SK-N-SH (cell line): Measurements from ENCODE around the gene NOB1. TPM values are rescaled to one million over a fixed set of nuclear protein-coding genes. Genes with fewer than 3 reads are reported as not detected.

Experiments
- CTCF ChIA-PET: fragments of 300-600, 350-600 bp; formaldehyde crosslinking; extraction: SDS; loops from one replicate; lab custom pipeline; 2021; lab: Yijun Ruan, JAX
- POLR2A ChIA-PET: fragments of 350-600 bp; sonication (Branson Sonifier 250); formaldehyde crosslinking; extraction: SDS; loops from one replicate; lab custom pipeline; 2020; ENCODE audit warnings: antibody characterized with exemption, inconsistent platforms; lab: Yijun Ruan, JAX
- DNase-seq: peaks from one replicate; pipeline ENCODE4 v3.0.0; 2012
- H2AFZ ChIP-seq: fragments of 200-600 bp; sonication (generic); 2 replicates; pipeline ENCODE4 v1.8.1; 2016; ENCODE audit warnings: antibody characterized with exemption, mild to moderate bottlenecking, low read depth
- H3F3A ChIP-seq: fragments of 200-600 bp; sonication (generic); replicated peaks from 2 replicates; pipeline ENCODE3; 2016; ENCODE audit warnings: antibody characterized with exemption, mild to moderate bottlenecking; ENCODE audit not compliant: insufficient read depth
- H3K27ac ChIP-seq, 2 experiments: fragments of 200-500 bp in 1 of 2; fragments of 200-600 bp in 1 of 2; sonication (Bioruptor generic) in 1 of 2; sonication (generic), shearing (Covaris generic) in 1 of 2; 2 replicates each; pipeline versions ENCODE4 v1.5.1 to v1.6.1; 2014 to 2016; ENCODE audit warnings: low read depth in 2 of 2, inconsistent platforms in 1 of 2, low read length in 1 of 2, mild to moderate bottlenecking in 1 of 2, mixed read lengths in 1 of 2
- H3K27me3 ChIP-seq: fragments of 200-600 bp; sonication (generic), shearing (Covaris generic); 2 replicates; pipeline ENCODE4 v1.6.1; 2016; ENCODE audit warnings: mixed run types; ENCODE audit not compliant: insufficient read depth
- H3K36me3 ChIP-seq, 2 experiments: fragments of 200-500 bp in 1 of 2; fragments of 200-600 bp in 1 of 2; sonication (Bioruptor generic) in 1 of 2; sonication (generic) in 1 of 2; replicated peaks in 1 of 2; 2 replicates each; pipeline versions ENCODE3 to v1.5.1; 2014 to 2016; ENCODE audit warnings: low read length in 1 of 2, mild to moderate bottlenecking in 1 of 2; ENCODE audit not compliant: insufficient read depth in 2 of 2, control insufficient read depth in 1 of 2
- H3K4me1 ChIP-seq, 2 experiments: fragments of 200-500 bp in 1 of 2; fragments of 200-600 bp in 1 of 2; sonication (Bioruptor generic) in 1 of 2; sonication (generic), shearing (Covaris generic) in 1 of 2; 2 replicates each; pipeline versions ENCODE4 v1.5.1 to v1.6.1; 2014 to 2016; ENCODE audit warnings: low read depth in 1 of 2, low read length in 1 of 2, mixed run types in 1 of 2; ENCODE audit not compliant: insufficient read depth in 2 of 2, control insufficient read depth in 1 of 2
- H3K4me2 ChIP-seq: fragments of 200-600 bp; sonication (generic), shearing (Covaris generic); 2 replicates; pipeline ENCODE4 v1.6.1; 2017; ENCODE audit warnings: mixed run types
- H3K4me3 ChIP-seq, 2 experiments: fragments of 200-500 bp in 1 of 2; fragments of 200-600 bp in 1 of 2; sonication (Bioruptor generic) in 1 of 2; sonication (generic), shearing (Covaris generic) in 1 of 2; 2 replicates each; pipeline versions ENCODE4 v1.5.1 to v1.8.1; 2014 to 2016; ENCODE audit warnings: low read depth in 2 of 2, inconsistent platforms in 1 of 2, low read length in 1 of 2, mild to moderate bottlenecking in 1 of 2, mixed read lengths in 1 of 2, moderate library complexity in 1 of 2
- H3K79me2 ChIP-seq: fragments of 200-600 bp; sonication (generic); 2 replicates; pipeline ENCODE4 v1.8.1; 2017; ENCODE audit warnings: mild to moderate bottlenecking; ENCODE audit not compliant: insufficient read depth
- H3K9ac ChIP-seq: fragments of 200-600 bp; sonication (generic); 2 replicates; pipeline ENCODE4 v1.6.1; 2017; ENCODE audit warnings: mixed run types
- H3K9me2 ChIP-seq: fragments of 200-600 bp; sonication (generic); 2 replicates; pipeline ENCODE4 v1.6.1; 2017; ENCODE audit warnings: mixed run types
- H3K9me3 ChIP-seq: fragments of 200-600 bp; sonication (generic); 2 replicates; pipeline ENCODE4 v1.6.1; 2017; ENCODE audit warnings: mixed run types, mild to moderate bottlenecking, moderate library complexity
- H4K20me1 ChIP-seq: fragments of 200-600 bp; sonication (generic); 2 replicates; pipeline ENCODE4 v1.6.1; 2017; ENCODE audit warnings: mild to moderate bottlenecking, mixed run types; ENCODE audit not compliant: insufficient read depth
- CHD2 ChIP-seq: fragments of 150-350 bp; IDR thresholded peaks from 2 replicates; pipeline ENCODE4 v1.6.1; 2018; ENCODE audit warnings: low read length; ENCODE audit not compliant: partially characterized antibody
- EP300 ChIP-seq, 2 experiments: IDR thresholded peaks; 2 replicates each; pipeline versions ENCODE4 v1.4.0 to v1.6.1; 2012; ENCODE audit warnings: borderline replicate concordance in 1 of 2, low read depth in 1 of 2, low read length in 1 of 2
- FOSL2 ChIP-seq: IDR thresholded peaks from 2 replicates; pipeline ENCODE4 v1.4.0; 2012; ENCODE audit warnings: low read depth, mild to moderate bottlenecking, moderate library complexity, borderline replicate concordance
- FOXJ3 ChIP-seq: sonication (generic); formaldehyde crosslinking; IDR thresholded peaks from 2 replicates; pipeline ENCODE4 v1.5.1; 2020; ENCODE audit warnings: mild to moderate bottlenecking, missing genetic modification reagents
- FOXM1 ChIP-seq: IDR thresholded peaks from 2 replicates; pipeline ENCODE4 v1.4.0; 2012; ENCODE audit warnings: low read depth, mild to moderate bottlenecking
- GABPA ChIP-seq: IDR thresholded peaks from 2 replicates; pipeline ENCODE4 v1.4.0; 2012; ENCODE audit warnings: low read depth, mild to moderate bottlenecking
- JUND ChIP-seq: IDR thresholded peaks from 2 replicates; pipeline ENCODE4 v1.4.0; 2012
- MXI1 ChIP-seq: IDR thresholded peaks from 2 replicates; pipeline ENCODE4 v1.6.1; 2012; ENCODE audit warnings: mild to moderate bottlenecking, low read depth, low read length, improper control_type of control experiment
- NRF1 ChIP-seq: IDR thresholded peaks from 2 replicates; pipeline ENCODE4 v1.6.1; 2012; ENCODE audit warnings: low read depth, mild to moderate bottlenecking, low read length
- SIN3A ChIP-seq: IDR thresholded peaks from 2 replicates; pipeline ENCODE4 v1.6.1; 2012; ENCODE audit warnings: low read depth, mild to moderate bottlenecking, low read length, moderate library complexity, borderline replicate concordance
- SMC3 ChIP-seq: IDR thresholded peaks from 2 replicates; pipeline ENCODE4 v1.6.1; 2012; ENCODE audit warnings: low read depth, low read length, improper control_type of control experiment
- TCF12 ChIP-seq: IDR thresholded peaks from 2 replicates; pipeline ENCODE4 v1.4.0; 2012
- YY1 ChIP-seq: IDR thresholded peaks from 2 replicates; pipeline ENCODE4 v1.4.0; 2012; ENCODE audit warnings: low read depth, mild to moderate bottlenecking
- WGBS: methylation state at CpG from one replicate; pipeline ENCODE4 v1.1.6; 2017; ENCODE audit warnings: low lambda C conversion rate; 5-methylcytosine and 5-hydroxymethylcytosine counted together
- polyA plus RNA-seq, 3 experiments: library from polyadenylated mRNA; depleted of rRNA; stranded (reverse); fragments of >200 nt; gene quantifications; 2 replicates each; pipeline ENCODE4 v1.2.3, GENCODE V29; 2012
- TF ChIP-seq, protein P1 (sequence below): fragments of 200-600 bp; sonication (generic); IDR thresholded peaks from 2 replicates; pipeline ENCODE4 v1.6.1; 2017; ENCODE audit warnings: antibody characterized with exemption, mild to moderate bottlenecking, moderate library complexity
- TF ChIP-seq, protein P2 (sequence below): fragments of 150-350 bp; IDR thresholded peaks from 2 replicates; pipeline ENCODE4 v1.6.1; 2016; ENCODE audit warnings: mild to moderate bottlenecking, low read depth, low read length

NOB1 gene
- polyA plus RNA-seq, 1 of the 3 experiments (the other 2 are of a cell fraction), result 86.3 TPM

DNA sequence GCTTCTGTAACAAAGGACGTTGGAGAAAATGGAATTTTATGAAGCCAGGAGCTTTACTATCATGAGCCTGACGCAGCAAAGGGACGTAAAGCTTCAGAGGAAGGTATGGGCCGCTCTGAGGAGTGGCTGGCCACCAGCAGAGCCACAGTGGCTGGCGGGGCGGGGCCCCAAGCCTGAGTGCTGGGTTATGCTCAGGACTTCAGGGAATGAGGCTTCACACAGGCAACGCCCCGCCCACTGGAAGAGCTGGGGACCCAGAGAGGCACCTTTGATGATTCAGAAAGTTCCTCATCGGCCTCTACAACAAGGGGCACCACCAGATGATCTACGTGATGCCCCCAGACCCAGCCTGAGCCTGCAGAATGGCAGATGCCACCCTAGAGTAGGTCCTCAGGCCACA lies 8.8 kb downstream of the NOB1 start (continued):
- TF ChIP-seq, protein P1, sequence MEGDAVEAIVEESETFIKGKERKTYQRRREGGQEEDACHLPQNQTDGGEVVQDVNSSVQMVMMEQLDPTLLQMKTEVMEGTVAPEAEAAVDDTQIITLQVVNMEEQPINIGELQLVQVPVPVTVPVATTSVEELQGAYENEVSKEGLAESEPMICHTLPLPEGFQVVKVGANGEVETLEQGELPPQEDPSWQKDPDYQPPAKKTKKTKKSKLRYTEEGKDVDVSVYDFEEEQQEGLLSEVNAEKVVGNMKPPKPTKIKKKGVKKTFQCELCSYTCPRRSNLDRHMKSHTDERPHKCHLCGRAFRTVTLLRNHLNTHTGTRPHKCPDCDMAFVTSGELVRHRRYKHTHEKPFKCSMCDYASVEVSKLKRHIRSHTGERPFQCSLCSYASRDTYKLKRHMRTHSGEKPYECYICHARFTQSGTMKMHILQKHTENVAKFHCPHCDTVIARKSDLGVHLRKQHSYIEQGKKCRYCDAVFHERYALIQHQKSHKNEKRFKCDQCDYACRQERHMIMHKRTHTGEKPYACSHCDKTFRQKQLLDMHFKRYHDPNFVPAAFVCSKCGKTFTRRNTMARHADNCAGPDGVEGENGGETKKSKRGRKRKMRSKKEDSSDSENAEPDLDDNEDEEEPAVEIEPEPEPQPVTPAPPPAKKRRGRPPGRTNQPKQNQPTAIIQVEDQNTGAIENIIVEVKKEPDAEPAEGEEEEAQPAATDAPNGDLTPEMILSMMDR, result no peak
- TF ChIP-seq FOSL2 (no peak), JUND (no peak)

DNA sequence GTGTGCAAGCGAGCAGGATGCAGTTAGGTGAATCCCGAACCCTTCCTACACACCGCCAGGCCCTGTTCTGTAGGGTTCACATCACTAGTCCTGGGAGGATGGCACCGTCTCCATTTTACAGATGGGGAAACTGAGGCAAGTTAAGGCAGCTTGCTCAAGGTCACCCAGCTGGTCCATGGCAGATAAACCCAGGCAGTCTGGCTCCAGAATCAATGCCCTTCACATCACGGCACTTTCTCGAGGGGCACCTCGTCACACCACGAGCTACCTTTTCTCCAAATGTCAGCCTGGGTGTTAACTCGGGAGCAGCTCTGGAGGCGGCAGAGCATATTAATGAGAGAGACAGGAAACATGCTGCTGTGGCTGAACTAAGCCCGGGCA lies 9.5 kb downstream of the NOB1 start:
- TF ChIP-seq FOXJ3 (no peak), SIN3A (no peak), SMC3 (no peak), EP300 (IDR thresholded peaks at IDR 0.05; ENCODE audit: borderline replicate concordance in 1 of 2, low read depth in 1 of 2, low read length in 1 of 2) (no peak), YY1 (no peak), MXI1 (no peak), TCF12 (no peak), GABPA (no peak), NRF1 (no peak), FOXM1 (no peak), CHD2 (no peak)
- TF ChIP-seq, protein P2, sequence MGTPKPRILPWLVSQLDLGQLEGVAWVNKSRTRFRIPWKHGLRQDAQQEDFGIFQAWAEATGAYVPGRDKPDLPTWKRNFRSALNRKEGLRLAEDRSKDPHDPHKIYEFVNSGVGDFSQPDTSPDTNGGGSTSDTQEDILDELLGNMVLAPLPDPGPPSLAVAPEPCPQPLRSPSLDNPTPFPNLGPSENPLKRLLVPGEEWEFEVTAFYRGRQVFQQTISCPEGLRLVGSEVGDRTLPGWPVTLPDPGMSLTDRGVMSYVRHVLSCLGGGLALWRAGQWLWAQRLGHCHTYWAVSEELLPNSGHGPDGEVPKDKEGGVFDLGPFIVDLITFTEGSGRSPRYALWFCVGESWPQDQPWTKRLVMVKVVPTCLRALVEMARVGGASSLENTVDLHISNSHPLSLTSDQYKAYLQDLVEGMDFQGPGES, result no peak
- TF ChIP-seq, protein P1, result no peak

More for the DNA sequence above, 9.5 kb downstream of the NOB1 start:
- Histone ChIP-seq H3K79me2 (peaks cover 25% of the 10 kb centered on the region), H3K4me3 (no peak overlapping the region), H3K9me2 (no peaks in the 10 kb centered on the region), H3K9ac (no peak overlapping the region), H4K20me1 (no peaks in the 10 kb centered on the region), H3K36me3 (peaks cover 60 to 66% of the 10 kb centered on the region in 2 experiments), H2AFZ (no peak overlapping the region), H3K27me3 (no peaks in the 10 kb centered on the region), H3K4me2 (no peak overlapping the region), H3K4me1 (no peaks in the 10 kb centered on the region; a peak in 1 of 4 replicates), H3F3A (peaks cover 11% of the 10 kb centered on the region), H3K27ac (no peak overlapping the region), H3K9me3 (no peaks in the 10 kb centered on the region)
- CTCF ChIA-PET, result interaction anchor here (2.3 kb wide), 1 partner anchor 9 kb away, joined by 9 read pairs; the partner anchor contains the start of gene NOB1
- POLR2A ChIA-PET, result interaction anchor here (1.1 kb wide), 1 partner anchor 9 kb away, joined by 5 read pairs; the partner anchor contains the start of gene NOB1
- 93% methylated on average over 9 of the region's 11 CpGs for WGBS
- DNase-seq, result no peak
